ENCODE results near the gene NADSYN1. TPM values are rescaled to one million over a fixed set of nuclear protein-coding genes. Genes with fewer than 3 reads are reported as not detected.

NADSYN1 gene
- polyA plus RNA-seq, 1 donor, result 78.4 TPM

- DNase-seq, result no peak
Measured at GRCh38 chr11:71472941-71473792, 20.2 kb downstream of the NADSYN1 start.

GRCh38 chr11:71473793-71474080 lies 20.7 kb downstream of the NADSYN1 start:
- DNase-seq, result no peak

- DNase-seq, result no peak
Measured at GRCh38 chr11:71474141-71474770, 21.3 kb downstream of the NADSYN1 start.

GRCh38 chr11:71474771-71475483 lies 21.9 kb downstream of the NADSYN1 start:
- no peak for DNase-seq

GRCh38 chr11:71476031-71476430 lies 23.0 kb downstream of the NADSYN1 start:
- DNase-seq, result no peak

GRCh38 chr11:71476926-71477640 lies 24.1 kb downstream of the NADSYN1 start:
- DNase-seq, result no peak

GRCh38 chr11:71477641-71478527 lies 24.9 kb downstream of the NADSYN1 start:
- no peak for DNase-seq

- DNase-seq, result no peak
Measured at GRCh38 chr11:71478528-71478840, 25.5 kb downstream of the NADSYN1 start.

GRCh38 chr11:71481101-71481960 lies 28.3 kb downstream of the NADSYN1 start:
- DNase-seq, result no peak

GRCh38 chr11:71482216-71482615 lies 29.2 kb downstream of the NADSYN1 start:
- DNase-seq, result no peak

- no peak for DNase-seq
Measured at GRCh38 chr11:71482746-71483364, 29.9 kb downstream of the NADSYN1 start.

- no peak for DNase-seq
Measured at GRCh38 chr11:71483692-71484091, 30.7 kb downstream of the NADSYN1 start.

GRCh38 chr11:71484248-71485062 lies 31.5 kb downstream of the NADSYN1 start:
- DNase-seq, result no peak

GRCh38 chr11:71485063-71485399 lies 32.0 kb downstream of the NADSYN1 start:
- DNase-seq, result no peak

- DNase-seq, result no peak
Measured at GRCh38 chr11:71485466-71485865, 32.5 kb downstream of the NADSYN1 start.

- no peak for DNase-seq
Measured at GRCh38 chr11:71486320-71486719, 33.3 kb downstream of the NADSYN1 start.

GRCh38 chr11:71488681-71489270 lies 35.8 kb downstream of the NADSYN1 start:
- DNase-seq, result no peak

- no peak for DNase-seq
Measured at GRCh38 chr11:71489311-71490043, 36.5 kb downstream of the NADSYN1 start.
